Testis (tissue), 2 donors: ENCODE data around the gene MAPK11.

Experiments
- POLR2A ChIP-seq: fragments of 450-650 bp; IDR thresholded peaks from one replicate; pipeline ENCODE4 v1.6.1; 2017; ENCODE audit warnings: antibody characterized with exemption, mild to moderate bottlenecking, moderate library complexity
- TF ChIP-seq, protein P1 (sequence below), 3 experiments: fragments of 450-650 bp in 2 of 3; fragments of 200-600 bp in 1 of 3; sonication (generic) in 1 of 3; IDR thresholded peaks; one replicate each; pipeline ENCODE4 v1.5.1; 2016 to 2019; ENCODE audit warnings: antibody characterized with exemption in 3 of 3, mild to moderate bottlenecking in 2 of 3, moderate library complexity in 1 of 3

DNA sequence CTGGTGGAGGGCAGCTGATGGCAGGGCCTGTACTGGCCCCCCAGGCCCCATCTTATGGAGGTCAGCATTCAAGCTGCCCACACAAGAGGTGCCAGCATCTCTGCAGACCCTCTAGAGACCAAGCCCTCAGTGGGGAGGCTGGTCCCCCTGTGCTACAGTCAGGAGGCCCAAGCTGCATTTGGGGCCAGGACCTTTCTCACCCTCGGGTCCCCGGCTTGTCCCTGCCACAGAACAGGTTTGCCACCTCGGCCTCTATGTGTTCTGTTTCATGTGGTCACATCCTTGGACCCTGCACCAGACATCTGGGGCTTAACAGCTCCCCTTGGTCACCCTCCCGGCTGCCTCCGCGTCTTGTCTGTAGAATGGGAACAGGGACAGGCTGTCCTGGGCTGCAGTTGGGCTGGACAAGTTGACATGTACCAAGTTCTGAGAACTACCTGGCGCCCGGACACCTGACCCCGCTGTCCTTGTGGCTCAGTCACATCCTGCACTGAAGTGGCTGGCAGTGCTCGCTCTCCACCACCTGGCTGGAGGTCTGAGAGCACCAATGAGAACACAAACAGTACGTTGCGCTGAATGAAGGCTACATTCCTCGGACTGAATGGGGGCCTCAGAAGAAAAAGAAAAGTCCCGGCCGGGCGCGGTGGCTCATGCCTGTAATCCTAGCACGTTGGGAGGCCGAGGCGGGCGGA is 40.0 kb upstream of the MAPK11 start:
- TF ChIP-seq, protein P1, sequence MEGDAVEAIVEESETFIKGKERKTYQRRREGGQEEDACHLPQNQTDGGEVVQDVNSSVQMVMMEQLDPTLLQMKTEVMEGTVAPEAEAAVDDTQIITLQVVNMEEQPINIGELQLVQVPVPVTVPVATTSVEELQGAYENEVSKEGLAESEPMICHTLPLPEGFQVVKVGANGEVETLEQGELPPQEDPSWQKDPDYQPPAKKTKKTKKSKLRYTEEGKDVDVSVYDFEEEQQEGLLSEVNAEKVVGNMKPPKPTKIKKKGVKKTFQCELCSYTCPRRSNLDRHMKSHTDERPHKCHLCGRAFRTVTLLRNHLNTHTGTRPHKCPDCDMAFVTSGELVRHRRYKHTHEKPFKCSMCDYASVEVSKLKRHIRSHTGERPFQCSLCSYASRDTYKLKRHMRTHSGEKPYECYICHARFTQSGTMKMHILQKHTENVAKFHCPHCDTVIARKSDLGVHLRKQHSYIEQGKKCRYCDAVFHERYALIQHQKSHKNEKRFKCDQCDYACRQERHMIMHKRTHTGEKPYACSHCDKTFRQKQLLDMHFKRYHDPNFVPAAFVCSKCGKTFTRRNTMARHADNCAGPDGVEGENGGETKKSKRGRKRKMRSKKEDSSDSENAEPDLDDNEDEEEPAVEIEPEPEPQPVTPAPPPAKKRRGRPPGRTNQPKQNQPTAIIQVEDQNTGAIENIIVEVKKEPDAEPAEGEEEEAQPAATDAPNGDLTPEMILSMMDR (IDR thresholded peaks at IDR 0.05) = no peak
- TF ChIP-seq POLR2A = no peak
